A673 (cell line): ENCODE measurements around the gene RGMA.

Experiments
- EZH2 ChIP-seq: fragments of 200-600 bp; sonication (generic); IDR thresholded peaks from 2 replicates; pipeline ENCODE4 v1.6.1; 2017; ENCODE audit warnings: borderline replicate concordance, low read depth, mild to moderate bottlenecking, mixed read lengths, antibody characterized with exemption, low read length; ENCODE audit not compliant: poor library complexity, severe bottlenecking
- TF ChIP-seq, protein P1 (sequence below): fragments of 300-800, 200-600 bp; sonication (generic); conservative IDR thresholded peaks from 2 replicates; pipeline ENCODE4 v1.5.1; 2017; ENCODE audit warnings: low read depth, mild to moderate bottlenecking, antibody characterized with exemption, low read length, moderate library complexity, mixed read lengths

DNA sequence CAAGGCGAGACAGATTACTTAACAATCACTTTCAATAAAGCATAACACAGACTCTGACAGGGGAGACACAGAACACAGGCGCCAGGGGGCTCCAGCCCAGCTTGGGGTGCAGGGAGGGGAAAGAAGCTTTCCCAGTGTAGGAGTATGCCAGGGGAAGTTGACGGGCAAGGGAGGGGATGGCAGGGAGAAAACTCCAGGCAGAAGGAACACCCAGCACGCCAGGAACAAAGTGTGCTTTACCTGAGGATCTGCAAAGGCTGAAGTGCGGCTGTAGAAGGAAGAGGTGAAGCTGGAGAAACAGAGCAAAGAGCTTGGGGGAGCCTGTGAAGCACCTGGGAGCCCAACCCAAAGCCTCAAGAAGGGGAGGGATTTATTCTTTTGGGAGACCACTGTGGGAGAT, 12.1 kb downstream of the RGMA start:
- TF ChIP-seq, protein P1, sequence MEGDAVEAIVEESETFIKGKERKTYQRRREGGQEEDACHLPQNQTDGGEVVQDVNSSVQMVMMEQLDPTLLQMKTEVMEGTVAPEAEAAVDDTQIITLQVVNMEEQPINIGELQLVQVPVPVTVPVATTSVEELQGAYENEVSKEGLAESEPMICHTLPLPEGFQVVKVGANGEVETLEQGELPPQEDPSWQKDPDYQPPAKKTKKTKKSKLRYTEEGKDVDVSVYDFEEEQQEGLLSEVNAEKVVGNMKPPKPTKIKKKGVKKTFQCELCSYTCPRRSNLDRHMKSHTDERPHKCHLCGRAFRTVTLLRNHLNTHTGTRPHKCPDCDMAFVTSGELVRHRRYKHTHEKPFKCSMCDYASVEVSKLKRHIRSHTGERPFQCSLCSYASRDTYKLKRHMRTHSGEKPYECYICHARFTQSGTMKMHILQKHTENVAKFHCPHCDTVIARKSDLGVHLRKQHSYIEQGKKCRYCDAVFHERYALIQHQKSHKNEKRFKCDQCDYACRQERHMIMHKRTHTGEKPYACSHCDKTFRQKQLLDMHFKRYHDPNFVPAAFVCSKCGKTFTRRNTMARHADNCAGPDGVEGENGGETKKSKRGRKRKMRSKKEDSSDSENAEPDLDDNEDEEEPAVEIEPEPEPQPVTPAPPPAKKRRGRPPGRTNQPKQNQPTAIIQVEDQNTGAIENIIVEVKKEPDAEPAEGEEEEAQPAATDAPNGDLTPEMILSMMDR, result no peak
- no peak for TF ChIP-seq EZH2
